Esophagus mucosa (tissue), 1 donor: ENCODE measurements around the gene BBS5. TPM values are rescaled to one million over a fixed set of nuclear protein-coding genes. Genes with fewer than 3 reads are reported as not detected.

Experiments used
- total RNA-seq: library from RNA; stranded (reverse); gene quantifications from one replicate; pipeline ENCODE4 v1.2.4, GENCODE V29; 2023
- donor health status: DM: yes; HTN: yes; CAD: no.

BBS5 gene
- total RNA-seq, 1 donor from 2014 or later: 3.5 TPM

Other genes with a start within 250 kb of the BBS5 start
- gene LRP2, start 117.0 kb upstream of the BBS5 start, total RNA-seq: not detected
- 0.40 TPM for gene KLHL41, start 30.2 kb downstream of the BBS5 start, total RNA-seq
- 21.6 TPM for gene FASTKD1, start 94.4 kb downstream of the BBS5 start, total RNA-seq
- gene PPIG, start 104.9 kb downstream of the BBS5 start, total RNA-seq: 28.0 TPM
- gene CFAP210, start 214.9 kb downstream of the BBS5 start, total RNA-seq: not detected
- gene PHOSPHO2, start 215.0 kb downstream of the BBS5 start, total RNA-seq: 1.7 TPM